SK-N-SH (cell line): ENCODE data around the gene MREG. TPM values are rescaled to one million over a fixed set of nuclear protein-coding genes. Genes with fewer than 3 reads are reported as not detected.

Experiments
- CTCF ChIA-PET: fragments of 300-600, 350-600 bp; formaldehyde crosslinking; extraction: SDS; loops from one replicate; lab custom pipeline; 2021; lab: Yijun Ruan, JAX
- POLR2A ChIA-PET: fragments of 350-600 bp; sonication (Branson Sonifier 250); formaldehyde crosslinking; extraction: SDS; loops from one replicate; lab custom pipeline; 2020; ENCODE audit warnings: antibody characterized with exemption, inconsistent platforms; lab: Yijun Ruan, JAX
- DNase-seq: peaks from one replicate; pipeline ENCODE4 v3.0.0; 2012
- H2AFZ ChIP-seq: fragments of 200-600 bp; sonication (generic); 2 replicates; pipeline ENCODE4 v1.8.1; 2016; ENCODE audit warnings: antibody characterized with exemption, mild to moderate bottlenecking, low read depth
- H3F3A ChIP-seq: fragments of 200-600 bp; sonication (generic); replicated peaks from 2 replicates; pipeline ENCODE3; 2016; ENCODE audit warnings: antibody characterized with exemption, mild to moderate bottlenecking; ENCODE audit not compliant: insufficient read depth
- H3K27ac ChIP-seq, 2 experiments: fragments of 200-500 bp in 1 of 2; fragments of 200-600 bp in 1 of 2; sonication (Bioruptor generic) in 1 of 2; sonication (generic), shearing (Covaris generic) in 1 of 2; 2 replicates each; pipeline versions ENCODE4 v1.5.1 to v1.6.1; 2014 to 2016; ENCODE audit warnings: low read depth in 2 of 2, inconsistent platforms in 1 of 2, low read length in 1 of 2, mild to moderate bottlenecking in 1 of 2, mixed read lengths in 1 of 2
- H3K27me3 ChIP-seq: fragments of 200-600 bp; sonication (generic), shearing (Covaris generic); 2 replicates; pipeline ENCODE4 v1.6.1; 2016; ENCODE audit warnings: mixed run types; ENCODE audit not compliant: insufficient read depth
- H3K36me3 ChIP-seq, 2 experiments: fragments of 200-500 bp in 1 of 2; fragments of 200-600 bp in 1 of 2; sonication (Bioruptor generic) in 1 of 2; sonication (generic) in 1 of 2; replicated peaks in 1 of 2; 2 replicates each; pipeline versions ENCODE3 to v1.5.1; 2014 to 2016; ENCODE audit warnings: low read length in 1 of 2, mild to moderate bottlenecking in 1 of 2; ENCODE audit not compliant: insufficient read depth in 2 of 2, control insufficient read depth in 1 of 2
- H3K4me1 ChIP-seq, 2 experiments: fragments of 200-500 bp in 1 of 2; fragments of 200-600 bp in 1 of 2; sonication (Bioruptor generic) in 1 of 2; sonication (generic), shearing (Covaris generic) in 1 of 2; 2 replicates each; pipeline versions ENCODE4 v1.5.1 to v1.6.1; 2014 to 2016; ENCODE audit warnings: low read depth in 1 of 2, low read length in 1 of 2, mixed run types in 1 of 2; ENCODE audit not compliant: insufficient read depth in 2 of 2, control insufficient read depth in 1 of 2
- H3K4me2 ChIP-seq: fragments of 200-600 bp; sonication (generic), shearing (Covaris generic); 2 replicates; pipeline ENCODE4 v1.6.1; 2017; ENCODE audit warnings: mixed run types
- H3K4me3 ChIP-seq, 2 experiments: fragments of 200-500 bp in 1 of 2; fragments of 200-600 bp in 1 of 2; sonication (Bioruptor generic) in 1 of 2; sonication (generic), shearing (Covaris generic) in 1 of 2; 2 replicates each; pipeline versions ENCODE4 v1.5.1 to v1.8.1; 2014 to 2016; ENCODE audit warnings: low read depth in 2 of 2, inconsistent platforms in 1 of 2, low read length in 1 of 2, mild to moderate bottlenecking in 1 of 2, mixed read lengths in 1 of 2, moderate library complexity in 1 of 2
- H3K79me2 ChIP-seq: fragments of 200-600 bp; sonication (generic); 2 replicates; pipeline ENCODE4 v1.8.1; 2017; ENCODE audit warnings: mild to moderate bottlenecking; ENCODE audit not compliant: insufficient read depth
- H3K9ac ChIP-seq: fragments of 200-600 bp; sonication (generic); 2 replicates; pipeline ENCODE4 v1.6.1; 2017; ENCODE audit warnings: mixed run types
- H3K9me2 ChIP-seq: fragments of 200-600 bp; sonication (generic); 2 replicates; pipeline ENCODE4 v1.6.1; 2017; ENCODE audit warnings: mixed run types
- H3K9me3 ChIP-seq: fragments of 200-600 bp; sonication (generic); 2 replicates; pipeline ENCODE4 v1.6.1; 2017; ENCODE audit warnings: mixed run types, mild to moderate bottlenecking, moderate library complexity
- H4K20me1 ChIP-seq: fragments of 200-600 bp; sonication (generic); 2 replicates; pipeline ENCODE4 v1.6.1; 2017; ENCODE audit warnings: mild to moderate bottlenecking, mixed run types; ENCODE audit not compliant: insufficient read depth
- CHD2 ChIP-seq: fragments of 150-350 bp; IDR thresholded peaks from 2 replicates; pipeline ENCODE4 v1.6.1; 2018; ENCODE audit warnings: low read length; ENCODE audit not compliant: partially characterized antibody
- CTCF ChIP-seq: fragments of 200-600 bp; sonication (generic); IDR thresholded peaks from 2 replicates; pipeline ENCODE4 v1.6.1; 2017; ENCODE audit warnings: antibody characterized with exemption, mild to moderate bottlenecking, moderate library complexity
- ELF1 ChIP-seq: IDR thresholded peaks from 2 replicates; pipeline ENCODE4 v1.4.0; 2012
- EP300 ChIP-seq, 2 experiments: IDR thresholded peaks; 2 replicates each; pipeline versions ENCODE4 v1.4.0 to v1.6.1; 2012; ENCODE audit warnings: borderline replicate concordance in 1 of 2, low read depth in 1 of 2, low read length in 1 of 2
- EZH2phosphoT487 ChIP-seq: fragments of 200-600 bp; sonication (generic); IDR thresholded peaks from 2 replicates; pipeline ENCODE4 v1.6.1; 2017; ENCODE audit warnings: low read depth, mixed run types, mild to moderate bottlenecking, antibody characterized with exemption, moderate library complexity, borderline replicate concordance
- FOSL2 ChIP-seq: IDR thresholded peaks from 2 replicates; pipeline ENCODE4 v1.4.0; 2012; ENCODE audit warnings: low read depth, mild to moderate bottlenecking, moderate library complexity, borderline replicate concordance
- FOXJ3 ChIP-seq: sonication (generic); formaldehyde crosslinking; IDR thresholded peaks from 2 replicates; pipeline ENCODE4 v1.5.1; 2020; ENCODE audit warnings: mild to moderate bottlenecking, missing genetic modification reagents
- FOXM1 ChIP-seq: IDR thresholded peaks from 2 replicates; pipeline ENCODE4 v1.4.0; 2012; ENCODE audit warnings: low read depth, mild to moderate bottlenecking
- IRF3 ChIP-seq: fragments of 150-350 bp; IDR thresholded peaks from 2 replicates; pipeline ENCODE4 v1.6.1; 2016; ENCODE audit warnings: mild to moderate bottlenecking, low read depth, low read length
- JUND ChIP-seq: IDR thresholded peaks from 2 replicates; pipeline ENCODE4 v1.4.0; 2012
- MAX ChIP-seq: IDR thresholded peaks from 2 replicates; pipeline ENCODE4 v1.4.0; 2012; ENCODE audit warnings: low read depth
- MEF2A ChIP-seq: IDR thresholded peaks from 2 replicates; pipeline ENCODE4 v1.4.0; 2012; ENCODE audit warnings: low read depth, borderline replicate concordance
- MXI1 ChIP-seq: IDR thresholded peaks from 2 replicates; pipeline ENCODE4 v1.6.1; 2012; ENCODE audit warnings: mild to moderate bottlenecking, low read depth, low read length, improper control_type of control experiment
- POLR2AphosphoS5 ChIP-seq: IDR thresholded peaks from 2 replicates; pipeline ENCODE4 v1.6.1; 2012; ENCODE audit warnings: low read depth, low read length
- RAD21 ChIP-seq: IDR thresholded peaks from 2 replicates; pipeline ENCODE4 v1.6.1; 2012; ENCODE audit warnings: mild to moderate bottlenecking, low read length
- RCOR1 ChIP-seq: fragments of 150-350 bp; IDR thresholded peaks from 2 replicates; pipeline ENCODE4 v1.6.1; 2017; ENCODE audit warnings: antibody characterized with exemption, low read length
- RFX5 ChIP-seq: IDR thresholded peaks from 2 replicates; pipeline ENCODE4 v1.6.1; 2012; ENCODE audit warnings: mild to moderate bottlenecking, improper control_type of control experiment, low read length
- RXRA ChIP-seq: IDR thresholded peaks from 2 replicates; pipeline ENCODE4 v1.4.0; 2012; ENCODE audit warnings: low read depth, mild to moderate bottlenecking, borderline replicate concordance
- SIN3A ChIP-seq: IDR thresholded peaks from 2 replicates; pipeline ENCODE4 v1.6.1; 2012; ENCODE audit warnings: low read depth, mild to moderate bottlenecking, low read length, moderate library complexity, borderline replicate concordance
- SMC3 ChIP-seq: IDR thresholded peaks from 2 replicates; pipeline ENCODE4 v1.6.1; 2012; ENCODE audit warnings: low read depth, low read length, improper control_type of control experiment
- TAF1 ChIP-seq: IDR thresholded peaks from 2 replicates; pipeline ENCODE4 v1.6.1; 2012; ENCODE audit warnings: low read depth, mild to moderate bottlenecking, low read length, moderate library complexity, borderline replicate concordance
- TCF12 ChIP-seq: IDR thresholded peaks from 2 replicates; pipeline ENCODE4 v1.4.0; 2012
- TEAD4 ChIP-seq: IDR thresholded peaks from 2 replicates; pipeline ENCODE4 v1.4.0; 2012; ENCODE audit warnings: mild to moderate bottlenecking, borderline replicate concordance; ENCODE audit not compliant: insufficient read depth
- USF2 ChIP-seq: fragments of 150-350 bp; IDR thresholded peaks from 2 replicates; pipeline ENCODE4 v1.6.1; 2017; ENCODE audit warnings: antibody characterized with exemption, low read length, low read depth, borderline replicate concordance
- YY1 ChIP-seq: IDR thresholded peaks from 2 replicates; pipeline ENCODE4 v1.4.0; 2012; ENCODE audit warnings: low read depth, mild to moderate bottlenecking
- WGBS: methylation state at CpG from one replicate; pipeline ENCODE4 v1.1.6; 2017; ENCODE audit warnings: low lambda C conversion rate; 5-methylcytosine and 5-hydroxymethylcytosine counted together
- polyA plus RNA-seq, 3 experiments: library from polyadenylated mRNA; depleted of rRNA; stranded (reverse); fragments of >200 nt; gene quantifications; 2 replicates each; pipeline ENCODE4 v1.2.3, GENCODE V29; 2012

MREG gene
- polyA plus RNA-seq, 1 of the 3 experiments (the other 2 are of a cell fraction), result 2.5 TPM

GRCh38 chr2:216018709-216019108 lies 5.4 kb upstream of the MREG start:
- whole genome bisulfite sequencing, result 96% methylated on average over 3 of the region's 3 CpGs
- no peaks in the 10 kb centered on the region for H3K36me3 ChIP-seq
- POLR2A ChIA-PET, result no interaction called here

GRCh38 chr2:216017365-216017764 lies 4.0 kb upstream of the MREG start:
- ChIA-PET POLR2A (no interaction called here), CTCF (interaction anchor here (3.2 to 11.7 kb wide), 2 partner anchors 17 to 66 kb away, joined by 15 to 109 read pairs; no protein-coding TSS in a partner anchor)
- 63% methylated on average over 4 of the region's 4 CpGs for WGBS
- no peaks in the 10 kb centered on the region for H4K20me1 ChIP-seq
- no peak overlapping the region for H3K4me3 ChIP-seq
- no peaks in the 10 kb centered on the region for H3K36me3 ChIP-seq
- peak; percentile 63 for DNase-seq
- H3K9ac ChIP-seq, result no peak overlapping the region
- H3F3A ChIP-seq, result peaks cover 9% of the 10 kb centered on the region
- H3K27me3 ChIP-seq, result no peaks in the 10 kb centered on the region
- H3K4me2 ChIP-seq, result no peak overlapping the region
- H3K27ac ChIP-seq, result peak overlapping the region in 1 of 2 experiments; percentile 0; a peak in 1 of 4 replicates
- no peak overlapping the region for H2AFZ ChIP-seq
- no peaks in the 10 kb centered on the region for H3K79me2 ChIP-seq
- no peaks in the 10 kb centered on the region for H3K9me3 ChIP-seq
- H3K9me2 ChIP-seq, result no peaks in the 10 kb centered on the region
- H3K4me1 ChIP-seq, result peaks cover 0 to 11% of the 10 kb centered on the region in 2 experiments; a peak in 3 of 4 replicates
- no peak for TF ChIP-seq CHD2
- TF ChIP-seq TAF1, result no peak
- TF ChIP-seq USF2, result no peak
- TF ChIP-seq JUND, result no peak
- TF ChIP-seq TCF12, result no peak
- no peak for TF ChIP-seq POLR2AphosphoS5
- 0 out of 2 replicates have a peak, but pooled peaks have one; percentile 11 for TF ChIP-seq RCOR1
- TF ChIP-seq SMC3, result no peak
- TF ChIP-seq IRF3, result no peak
- no peak for TF ChIP-seq TEAD4
- TF ChIP-seq RFX5, result no peak
- TF ChIP-seq MXI1, result peak; percentile 22; the same call in 1 of the 2 replicates
- no peak for TF ChIP-seq YY1
- TF ChIP-seq FOSL2, result 0 out of 2 replicates have a peak, but pooled peaks have one; percentile 6
- TF ChIP-seq SIN3A, result no peak
- no peak for TF ChIP-seq CTCF
- 0 out of 4 replicates have a peak, but pooled peaks of 1 of the 2 experiments have one; percentile 8 for TF ChIP-seq EP300 (IDR thresholded peaks at IDR 0.05; ENCODE audit: borderline replicate concordance in 1 of 2, low read depth in 1 of 2, low read length in 1 of 2)
- no peak for TF ChIP-seq FOXM1
- no peak for TF ChIP-seq MEF2A
- no peak for TF ChIP-seq ELF1

More at GRCh38 chr2:216018709-216019108, 5.4 kb upstream of the MREG start:
- H3K4me3 ChIP-seq, result no peak overlapping the region
- H3K4me2 ChIP-seq, result no peak overlapping the region
- peaks cover 6% of the 10 kb centered on the region for H3F3A ChIP-seq
- CTCF ChIA-PET, result interaction anchor here (3.2 to 11.7 kb wide), 2 partner anchors 16 to 68 kb away, joined by 15 to 109 read pairs; no protein-coding TSS in a partner anchor
- no peaks in the 10 kb centered on the region for H3K79me2 ChIP-seq
- H3K9me3 ChIP-seq, result no peaks in the 10 kb centered on the region
- H3K27ac ChIP-seq, result no peak overlapping the region
- H3K9ac ChIP-seq, result no peak overlapping the region
- H2AFZ ChIP-seq, result no peak overlapping the region
- no peaks in the 10 kb centered on the region for H3K9me2 ChIP-seq
- peaks cover 0 to 7% of the 10 kb centered on the region in 2 experiments; a peak in 3 of 4 replicates for H3K4me1 ChIP-seq
- TF ChIP-seq FOXM1 (no peak), TEAD4 (no peak), CHD2 (no peak), RAD21 (no peak), TCF12 (no peak), FOXJ3 (CRISPR knock-in tag) (no peak), YY1 (no peak), RFX5 (no peak), RXRA (no peak), EZH2phosphoT487 (no peak), MXI1 (no peak), MAX (no peak)
- no peaks in the 10 kb centered on the region for H4K20me1 ChIP-seq
- no peaks in the 10 kb centered on the region for H3K27me3 ChIP-seq
- no peak for DNase-seq
